K562 (cell line): ENCODE measurements around the gene GPR183. TPM values are rescaled to one million over a fixed set of nuclear protein-coding genes. Genes with fewer than 3 reads are reported as not detected.

Experiments
- ATAC-seq: fragments of 200-7000 bp; cut with Tn5 transposase; 3 replicates; pipeline ENCODE4 v1.9.1; 2020; ENCODE audit warnings: moderate library complexity
- BruUV-seq: library from RNA; stranded (reverse); fragments of 400-500 nt; replicated peaks from 2 replicates; lab custom pipeline; 2021; lab: Mats Ljungman, UMichigan
- CTCF ChIA-PET: fragments of 300-600 bp; formaldehyde crosslinking; extraction: SDS; loops from one replicate; lab custom pipeline; 2021; ENCODE audit warnings: low intra/inter-chr PET ratio; lab: Yijun Ruan, JAX
- POLR2A ChIA-PET: fragments of 300-600, 350-650 bp; sonication (Branson Sonifier 250); formaldehyde crosslinking; extraction: SDS; loops from one replicate; lab custom pipeline; 2021; ENCODE audit warnings: antibody characterized with exemption, inconsistent platforms; lab: Yijun Ruan, JAX
- DNase-seq, 4 experiments: peaks; one replicate each; pipeline versions ENCODE4 v3.0.0 to v3.0.0-alpha.2; 2011 to 2018; ENCODE audit warnings: low spot score in 3 of 4, mixed read lengths in 3 of 4; ENCODE audit errors: extremely low read depth in 1 of 4
- FAIRE-seq: peaks from 2 replicates; lab custom pipeline; 2011; peaks lifted over from hg19 to GRCh38; lab: Jason Lieb, UNC
- H2AFZ ChIP-seq: 2 replicates; pipeline ENCODE4 v1.6.0; 2011; ENCODE audit warnings: low read depth, low read length, control low read depth, inconsistent platforms
- H3K27ac ChIP-seq: fragments of 200-600 bp; 3 replicates; pipeline ENCODE4 v1.8.0; 2011; ENCODE audit warnings: low read depth, mild to moderate bottlenecking, control low read depth, inconsistent platforms, low read length, moderate library complexity, mixed read lengths; ENCODE audit errors: extremely low read depth
- H3K27me3 ChIP-seq, 2 experiments: fragments of 300-600 bp in 1 of 2; 2 replicates in 1 of 2; 3 replicates in 1 of 2; pipeline versions ENCODE4 v1.6.0 to v1.8.0; 2011; ENCODE audit warnings: inconsistent platforms in 2 of 2, low read length in 2 of 2, mild to moderate bottlenecking in 1 of 2, mixed read lengths in 1 of 2, moderate library complexity in 1 of 2; ENCODE audit not compliant: control insufficient read depth in 2 of 2, insufficient read depth in 2 of 2
- H3K36me3 ChIP-seq: fragments of 300-600 bp; 3 replicates; pipeline ENCODE4 v1.8.0; 2011; ENCODE audit warnings: mild to moderate bottlenecking, low read length, inconsistent platforms; ENCODE audit not compliant: control insufficient read depth, insufficient read depth
- H3K4me1 ChIP-seq, 2 experiments: fragments of 200-600 bp in 1 of 2; replicated peaks in 1 of 2; 2 replicates in 1 of 2; 3 replicates in 1 of 2; pipeline versions ENCODE4 v1.5.1 to v1.8.0; 2011; ENCODE audit warnings: inconsistent platforms in 2 of 2, low read length in 2 of 2, mild to moderate bottlenecking in 1 of 2, mixed read lengths in 1 of 2, moderate library complexity in 1 of 2; ENCODE audit not compliant: control insufficient read depth in 2 of 2, insufficient read depth in 2 of 2
- H3K4me2 ChIP-seq: 2 replicates; pipeline ENCODE4 v1.6.1; 2011; ENCODE audit warnings: low read length, control low read depth, inconsistent platforms, mixed read lengths; ENCODE audit not compliant: insufficient read depth
- H3K4me3 ChIP-seq: fragments of 200-600 bp; sonication (generic), shearing (Covaris generic); 2 replicates; pipeline ENCODE4 v1.5.1; 2016; ENCODE audit warnings: control low read depth, inconsistent platforms
- H3K79me2 ChIP-seq: fragments of 200-600 bp; 3 replicates; pipeline ENCODE4 v1.8.0; 2011; ENCODE audit warnings: low read length, inconsistent platforms; ENCODE audit not compliant: control insufficient read depth, insufficient read depth
- H3K9ac ChIP-seq, 2 experiments: 2 replicates each; pipeline versions ENCODE4 v1.6.0 to v1.6.1; 2011; ENCODE audit warnings: low read depth in 2 of 2, low read length in 2 of 2, control low read depth in 1 of 2, inconsistent platforms in 1 of 2, mild to moderate bottlenecking in 1 of 2, mixed read lengths in 1 of 2; ENCODE audit not compliant: insufficient read depth in 1 of 2
- H3K9me1 ChIP-seq: one replicate; pipeline ENCODE4 v1.6.0; 2011; ENCODE audit warnings: inconsistent platforms, mild to moderate bottlenecking, low read length, moderate library complexity; ENCODE audit not compliant: control insufficient read depth, insufficient read depth
- H3K9me3 ChIP-seq: replicated peaks from 2 replicates; pipeline ENCODE4 v1.5.1; 2011; ENCODE audit warnings: low read depth, low read length, inconsistent platforms; ENCODE audit not compliant: control insufficient read depth, insufficient read depth
- H4K20me1 ChIP-seq: replicated peaks from 2 replicates; pipeline ENCODE4 v1.6.1; 2011; ENCODE audit warnings: low read length, inconsistent platforms, mixed read lengths; ENCODE audit not compliant: control insufficient read depth, insufficient read depth
- ARID1B ChIP-seq: fragments of 450-650 bp; IDR thresholded peaks from 2 replicates; pipeline ENCODE4 v1.6.1; 2016; ENCODE audit warnings: antibody characterized with exemption, mild to moderate bottlenecking, inconsistent platforms
- ATF6 ChIP-seq: sonication (generic); formaldehyde crosslinking; IDR thresholded peaks from 2 replicates; pipeline ENCODE4 v1.4.0; 2020; ENCODE audit warnings: mild to moderate bottlenecking, missing genetic modification reagents
- GTF2A2 ChIP-seq: IDR thresholded peaks from 2 replicates; pipeline ENCODE4 v1.6.1; 2016; ENCODE audit warnings: mild to moderate bottlenecking, missing genetic modification characterization, missing compliant biosample characterization
- HNRNPL ChIP-seq: fragments of 200-400 bp; formaldehyde crosslinking; IDR thresholded peaks from 2 replicates; pipeline ENCODE4 v1.6.1; 2017; ENCODE audit warnings: low read depth, mild to moderate bottlenecking, low read length
- ILF3 ChIP-seq: fragments of 450-650 bp; IDR thresholded peaks from 2 replicates; pipeline ENCODE4 v1.6.1; 2018; ENCODE audit warnings: antibody characterized with exemption, mild to moderate bottlenecking, moderate library complexity, borderline replicate concordance
- KLF6 ChIP-seq: fragments of 250-450 bp; sonication (Bioruptor Pico); IDR thresholded peaks from 2 replicates; pipeline ENCODE4 v1.4.0; 2020; ENCODE audit warnings: mild to moderate bottlenecking, moderate library complexity, borderline replicate concordance
- MAFK ChIP-seq: IDR thresholded peaks from 2 replicates; pipeline ENCODE4 v1.6.1; 2011; ENCODE audit warnings: low read length, improper control_type of control experiment
- SAP30 ChIP-seq: fragments of 200-600 bp; sonication (generic); IDR thresholded peaks from 2 replicates; pipeline ENCODE4 v1.6.1; 2012; ENCODE audit warnings: borderline replicate concordance, low read depth, mild to moderate bottlenecking, moderate library complexity, low read length, control low read depth, inconsistent platforms; ENCODE audit not compliant: insufficient read depth, poor library complexity, severe bottlenecking
- SNAPC5 ChIP-seq: fragments of 250-450 bp; sonication (Bioruptor Pico); IDR thresholded peaks from 2 replicates; pipeline ENCODE4 v1.8.0; 2021; ENCODE audit warnings: moderate library complexity, mild to moderate bottlenecking, inconsistent platforms
- ZKSCAN3 ChIP-seq: fragments of 250-450 bp; sonication (Bioruptor Pico); IDR thresholded peaks from 2 replicates; pipeline ENCODE4 v1.4.0; 2020
- ZNF592 ChIP-seq: fragments of 450-650 bp; IDR thresholded peaks from 2 replicates; pipeline ENCODE4 v1.6.1; 2017; ENCODE audit warnings: antibody characterized with exemption, mild to moderate bottlenecking
- WGBS: fragments of 100-300 bp; shearing (Covaris generic); methylation state at CpG from one replicate; pipeline ENCODE4 v1.1.6; 2016; ENCODE audit warnings: low coverage, mixed read lengths; ENCODE audit not compliant: insufficient coverage; ENCODE audit errors: missing lambda C conversion rate; 5-methylcytosine and 5-hydroxymethylcytosine counted together
- in situ Hi-C: fragments of 300-500 bp; cut with MboI; formaldehyde crosslinking; loops from 4 replicates; pipeline ENCODE4 v1.15.0; 2018; ENCODE audit warnings: inconsistent platforms, mixed read lengths
- intact Hi-C: fragments of 100-400 bp; cut with micrococcal nuclease; formaldehyde crosslinking; loops from 2 replicates; pipeline ENCODE4 v1.14.2; 2022
- polyA plus RNA-seq, 8 experiments: library from polyadenylated mRNA; depleted of rRNA in 4 of 8; stranded (reverse) in 5 of 8; unstranded in 3 of 8; fragments of >200 nt; fragmentation: Nextera tagmentation in 2 of 8; fragmentation: Illumina TruSeq in 1 of 8; extraction: Ambion mirVana in 2 of 8; extraction: Trizol in 1 of 8; gene quantifications; 2 replicates each; pipeline versions ENCODE4 v1.2.1 to v1.2.3, GENCODE V29; 2011 to 2014; ENCODE audit warnings: inconsistent platforms in 1 of 8, missing spikeins in 1 of 8
- total RNA-seq, 7 experiments: library from RNA; depleted of rRNA in 6 of 7; stranded (reverse); fragments of >200 nt in 6 of 7; fragmentation: Illumina TruSeq in 2 of 7; extraction: Trizol in 2 of 7; gene quantifications; 2 replicates each; pipeline versions ENCODE4 v1.2.1 to v1.2.3, GENCODE V29; 2011 to 2021; ENCODE audit warnings: low replicate concordance in 1 of 7

The GPR183 gene
- total and polyA plus RNA-seq, 9 of the 15 experiments (the other 6 are each of a cell fraction or from before 2014, with no cell fraction given) = 1.3 to 10.2 (median 3.7) TPM

GRCh38 chr13:99331881-99332293, 24.7 kb upstream of the GPR183 start (continued):
- TF ChIP-seq SNAPC5 (no peak), MAFK (no peak), ILF3 (no peak)

DNA sequence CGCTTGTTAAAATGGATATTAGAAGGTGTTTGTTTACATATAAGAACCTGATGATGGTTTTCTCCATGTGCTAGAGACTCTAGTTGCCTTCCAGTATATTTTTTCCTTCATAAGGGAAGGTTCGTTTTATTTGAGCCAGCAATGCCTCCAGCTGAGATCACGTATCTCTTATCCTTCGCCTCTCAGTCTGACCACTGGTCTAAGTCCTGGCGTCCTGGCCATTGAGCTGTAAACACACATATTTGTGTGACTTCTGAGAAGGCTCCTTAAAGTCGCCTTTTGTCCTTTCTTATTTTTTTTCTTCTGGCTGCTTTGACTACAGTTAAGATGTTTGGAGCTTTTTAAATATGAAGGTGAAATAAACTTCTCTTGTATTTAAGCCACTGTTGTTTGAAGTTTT, 23.7 kb upstream of the GPR183 start:
- peak overlapping the region; percentile 12; the same call in 1 of the 2 replicates for H3K4me2 ChIP-seq
- peaks cover 14 to 29% of the 10 kb centered on the region in 2 experiments for H3K4me1 ChIP-seq
- in situ Hi-C loops (no loop called here), intact Hi-C loops (loop anchor here (5.0 kb wide), 1 partner anchor 64 kb away; no protein-coding TSS in a partner anchor)
- H3K27me3 ChIP-seq = no peaks in the 10 kb centered on the region
- H4K20me1 ChIP-seq = no peaks in the 10 kb centered on the region
- no peaks in the 10 kb centered on the region for H3K9me3 ChIP-seq
- ChIA-PET CTCF (no interaction called here), POLR2A (no interaction called here)
- peaks cover 6% of the 10 kb centered on the region; the same call in 1 of the 3 replicates for H3K79me2 ChIP-seq
- FAIRE-seq (peak; percentile 46), ATAC-seq (peak; percentile 72), DNase-seq (peak in 1 of 4 experiments; percentile 41)
- H3K4me3 ChIP-seq = no peak overlapping the region
- H3K27ac ChIP-seq = peak overlapping the region; percentile 53; the same call in 2 of the 3 replicates
- peaks cover 16% of the 10 kb centered on the region for H3K36me3 ChIP-seq
- no peak overlapping the region for H3K9ac ChIP-seq
- TF ChIP-seq ZNF592 = 0 out of 2 replicates have a peak, but pooled peaks have one; percentile 35
- TF ChIP-seq SAP30 = no peak
- TF ChIP-seq ARID1B = no peak
- no peak for TF ChIP-seq HNRNPL
- no peak for TF ChIP-seq GTF2A2
- TF ChIP-seq ATF6 (CRISPR knock-in tag) = no peak
- TF ChIP-seq ZKSCAN3 (CRISPR knock-in tag) = no peak
- no peak for TF ChIP-seq KLF6
- H2AFZ ChIP-seq = no peak overlapping the region
- WGBS = 13% methylated on average over 6 of the region's 6 CpGs
- H3K9me1 ChIP-seq = no peaks in the 10 kb centered on the region
- no TSS peak for BruUV-seq
